Thymus (tissue), 11 donors: ENCODE results near the gene MCM6. TPM values are rescaled to one million over a fixed set of nuclear protein-coding genes. Genes with fewer than 3 reads are reported as not detected.

ENCODE experiments used
- DNase-seq, 9 donors: peaks; one replicate each; pipeline ENCODE4 v3.0.0-alpha.2; 2013; ENCODE audit warnings: low spot score in 9 of 9, low read depth in 6 of 9, missing footprints in 1 of 9
- H3K27ac ChIP-seq, 2 donors: one replicate each; pipeline ENCODE4 v1.5.1; 2013; ENCODE audit warnings: control low read depth in 1 of 2, low read depth in 1 of 2, low read length in 1 of 2, mild to moderate bottlenecking in 1 of 2, moderate library complexity in 1 of 2
- H3K27me3 ChIP-seq, 2 donors: one replicate each; pipeline ENCODE4 v1.5.1; 2013; ENCODE audit warnings: low read length in 1 of 2; ENCODE audit not compliant: control insufficient read depth in 2 of 2, insufficient read depth in 1 of 2
- H3K36me3 ChIP-seq, 2 donors: one replicate each; pipeline ENCODE4 v1.5.1; 2013; ENCODE audit warnings: low read length in 1 of 2, mild to moderate bottlenecking in 1 of 2, moderate library complexity in 1 of 2; ENCODE audit not compliant: control insufficient read depth in 2 of 2, insufficient read depth in 2 of 2
- H3K4me1 ChIP-seq, 2 donors: one replicate each; pipeline ENCODE4 v1.5.1; 2013; ENCODE audit warnings: low read length in 2 of 2; ENCODE audit not compliant: control insufficient read depth in 2 of 2, insufficient read depth in 2 of 2
- H3K4me3 ChIP-seq, 2 donors: one replicate each; pipeline ENCODE4 v1.5.1; 2013; ENCODE audit warnings: low read length in 2 of 2, control low read depth in 1 of 2, mild to moderate bottlenecking in 1 of 2
- H3K9me3 ChIP-seq, 2 donors: one replicate each; pipeline ENCODE4 v1.5.1; 2013; ENCODE audit warnings: low read length in 1 of 2, mild to moderate bottlenecking in 1 of 2; ENCODE audit not compliant: control insufficient read depth in 2 of 2, insufficient read depth in 1 of 2
- WGBS: extraction: QIAGEN DNeasy Blood & Tissue Kit; methylation state at CpG from one replicate; pipeline ENCODE4 v1.1.7; 2013; 5-methylcytosine and 5-hydroxymethylcytosine counted together
- polyA plus RNA-seq: library from polyadenylated mRNA; stranded (reverse); fragments of 200-250 nt; gene quantifications from one replicate; pipeline ENCODE4 v1.2.3, GENCODE V29; 2013
- total RNA-seq: library from RNA; stranded (reverse); fragments of 120-200 nt; gene quantifications from one replicate; pipeline ENCODE4 v1.2.4, GENCODE V29; 2013
- donor health status: healthy.

Gene MCM6
- total and polyA plus RNA-seq, 2 donors, result 19.5 to 52.4 TPM

- no peak for DNase-seq
- no peaks in the 10 kb centered on the region for H3K4me1 ChIP-seq
- no peaks in the 10 kb centered on the region for H3K27me3 ChIP-seq
- H3K36me3 ChIP-seq, result peaks cover 32 to 77% of the 10 kb centered on the region in 2 donors
- no peak overlapping the region for H3K4me3 ChIP-seq
- no peak overlapping the region for H3K27ac ChIP-seq
- no peaks in the 10 kb centered on the region for H3K9me3 ChIP-seq
- WGBS, result 93% methylated on average over 17 of the region's 17 CpGs
Observed at GRCh38 chr2:135850892-135851668, 25.2 kb downstream of the MCM6 start.

DNA sequence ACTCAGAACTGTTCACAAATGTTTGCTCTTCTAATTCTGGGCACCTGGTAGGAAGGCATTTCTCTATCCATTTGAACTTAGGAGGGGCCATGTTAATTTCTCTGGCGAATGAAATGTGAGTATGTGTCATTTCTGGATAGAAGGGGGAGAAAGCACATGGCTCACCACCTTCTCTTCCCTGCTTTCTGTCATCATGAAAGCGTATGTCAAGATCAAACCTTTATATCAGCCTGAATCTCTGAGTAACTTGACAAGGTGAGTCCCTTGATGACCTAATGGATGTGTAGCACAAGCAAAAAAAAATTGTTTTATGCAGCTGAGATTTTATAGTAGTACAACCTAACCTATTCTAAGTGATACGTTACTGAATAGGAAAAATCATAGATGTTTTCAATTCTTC is 27.2 kb downstream of the MCM6 start:
- no peak for DNase-seq
- Histone ChIP-seq H3K27me3 (no peaks in the 10 kb centered on the region), H3K27ac (no peak overlapping the region), H3K4me1 (no peaks in the 10 kb centered on the region), H3K9me3 (no peaks in the 10 kb centered on the region), H3K36me3 (peaks cover 30 to 83% of the 10 kb centered on the region in 2 donors), H3K4me3 (no peak overlapping the region)
- 98% methylated on average over 3 of the region's 3 CpGs for WGBS

DNA sequence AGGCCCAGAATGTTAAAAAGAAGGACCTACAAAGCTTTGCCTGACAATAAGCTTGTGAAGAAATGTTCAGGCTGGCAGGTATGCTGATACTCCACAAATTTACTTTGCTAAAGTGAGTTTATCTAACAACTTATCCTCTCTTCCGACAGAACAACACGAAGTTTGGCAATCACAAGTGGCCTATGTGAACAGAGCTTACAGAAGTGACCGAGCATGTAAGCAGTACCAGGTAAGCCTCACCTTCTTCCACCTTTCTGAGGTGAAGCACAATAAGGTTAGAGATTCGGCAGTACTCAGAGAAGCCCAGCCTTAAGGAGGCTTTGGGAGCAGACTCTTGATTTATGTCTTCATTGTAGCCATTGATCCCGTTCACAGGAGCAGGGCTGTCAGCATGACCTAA is 30.2 kb downstream of the MCM6 start:
- Histone ChIP-seq H3K4me1 (no peaks in the 10 kb centered on the region), H3K27me3 (no peaks in the 10 kb centered on the region), H3K36me3 (peaks cover 44 to 89% of the 10 kb centered on the region in 2 donors), H3K4me3 (no peak overlapping the region), H3K9me3 (no peaks in the 10 kb centered on the region), H3K27ac (no peak overlapping the region)
- WGBS, result 98% methylated on average over 5 of the region's 5 CpGs
- no peak for DNase-seq

GRCh38 chr2:135845257-135845656 is 31.0 kb downstream of the MCM6 start:
- WGBS, result 98% methylated on average over 3 of the region's 3 CpGs
- Histone ChIP-seq H3K4me1 (no peaks in the 10 kb centered on the region), H3K27ac (no peak overlapping the region), H3K4me3 (no peak overlapping the region), H3K9me3 (no peaks in the 10 kb centered on the region), H3K36me3 (peaks cover 40 to 88% of the 10 kb centered on the region in 2 donors), H3K27me3 (no peaks in the 10 kb centered on the region)
- DNase-seq, result no peak

DNA sequence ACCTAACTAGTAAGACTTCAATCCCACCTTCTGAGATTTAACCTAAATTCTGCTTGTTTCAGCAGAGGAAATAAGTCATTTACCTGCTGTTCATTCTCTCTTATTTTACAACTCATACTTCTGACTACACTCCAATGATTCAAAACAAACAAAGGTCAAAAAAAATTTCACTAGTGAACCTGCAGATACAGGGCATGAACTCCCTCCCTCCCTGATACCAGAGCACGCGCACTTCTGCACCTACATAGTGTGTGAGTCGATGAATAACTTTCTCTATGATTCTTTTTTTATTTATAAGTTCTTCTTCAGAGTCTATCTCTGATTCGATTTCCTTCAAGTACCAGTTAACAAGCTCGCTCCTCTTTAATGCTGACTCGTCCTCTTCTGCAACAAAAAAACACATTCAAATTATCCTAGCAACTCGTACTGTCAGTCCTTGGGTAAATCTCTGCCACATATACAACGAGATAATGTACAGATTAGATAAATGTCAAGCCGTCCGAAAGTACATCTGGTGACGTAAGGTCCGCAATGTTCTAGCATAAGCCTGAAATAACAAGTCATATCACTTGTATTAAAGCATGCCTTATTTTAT is 31.8 kb downstream of the MCM6 start:
- H3K4me3 ChIP-seq, result no peak overlapping the region
- WGBS, result 97% methylated on average over 12 of the region's 12 CpGs
- DNase-seq, result no peak
- no peaks in the 10 kb centered on the region for H3K4me1 ChIP-seq
- no peaks in the 10 kb centered on the region for H3K9me3 ChIP-seq
- no peak overlapping the region for H3K27ac ChIP-seq
- H3K27me3 ChIP-seq, result no peaks in the 10 kb centered on the region
- H3K36me3 ChIP-seq, result peaks cover 40 to 88% of the 10 kb centered on the region in 2 donors

GRCh38 chr2:135843671-135844070 is 32.6 kb downstream of the MCM6 start:
- Histone ChIP-seq H3K27ac (no peak overlapping the region), H3K4me1 (no peaks in the 10 kb centered on the region), H3K36me3 (peaks cover 37 to 83% of the 10 kb centered on the region in 2 donors), H3K9me3 (no peaks in the 10 kb centered on the region), H3K4me3 (no peak overlapping the region), H3K27me3 (no peaks in the 10 kb centered on the region)
- 99% methylated on average over 3 of the region's 3 CpGs for WGBS
- no peak for DNase-seq

- Histone ChIP-seq H3K4me1 (peaks cover under 1 to 2% of the 10 kb centered on the region in 2 donors), H3K27ac (no peak overlapping the region), H3K9me3 (no peaks in the 10 kb centered on the region), H3K4me3 (no peak overlapping the region), H3K27me3 (no peaks in the 10 kb centered on the region), H3K36me3 (peaks cover 30 to 63% of the 10 kb centered on the region in 2 donors)
- DNase-seq, result peak in 1 of 9 donors; percentile 25
- WGBS, result 92% methylated on average over 2 of the region's 2 CpGs
Observed at GRCh38 chr2:135840601-135841000, 35.6 kb downstream of the MCM6 start.

DNA sequence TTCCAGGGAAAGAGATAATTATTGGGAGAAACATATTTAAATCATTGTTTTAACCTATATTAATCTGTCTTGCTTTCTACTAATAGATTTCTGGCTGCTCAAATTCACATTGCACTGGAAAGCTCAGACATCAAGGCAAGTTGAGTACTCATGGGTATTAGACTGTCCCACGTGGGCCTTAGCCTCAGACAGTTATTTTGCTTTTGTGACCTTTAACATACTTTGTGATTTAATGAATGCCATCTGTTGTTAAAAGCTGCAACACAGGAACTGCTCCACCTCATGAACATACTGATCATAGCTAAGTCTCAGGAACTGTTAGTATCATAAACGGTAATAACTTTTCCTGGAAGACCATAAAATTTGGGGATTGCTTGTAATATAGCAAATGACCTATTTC is 36.5 kb downstream of the MCM6 start:
- no peaks in the 10 kb centered on the region for H3K9me3 ChIP-seq
- DNase-seq, result no peak
- WGBS, result 83% methylated on average over 2 of the region's 2 CpGs
- H3K4me1 ChIP-seq, result peaks cover 3 to 6% of the 10 kb centered on the region in 2 donors
- no peak overlapping the region for H3K27ac ChIP-seq
- H3K27me3 ChIP-seq, result no peaks in the 10 kb centered on the region
- H3K36me3 ChIP-seq, result peaks cover 30 to 54% of the 10 kb centered on the region in 2 donors
- H3K4me3 ChIP-seq, result no peak overlapping the region

GRCh38 chr2:135838502-135838901 is 37.7 kb downstream of the MCM6 start:
- Histone ChIP-seq H3K9me3 (no peaks in the 10 kb centered on the region), H3K27ac (no peak overlapping the region), H3K27me3 (no peaks in the 10 kb centered on the region), H3K4me1 (peaks cover 3 to 6% of the 10 kb centered on the region in 2 donors), H3K36me3 (peaks cover 19 to 42% of the 10 kb centered on the region in 2 donors), H3K4me3 (no peak overlapping the region)
- 97% methylated on average over 3 of the region's 3 CpGs for WGBS
- no peak for DNase-seq
